Heart left ventricle (tissue), 16 donors: Measurements from ENCODE around the gene ARRB1. TPM values are rescaled to one million over a fixed set of nuclear protein-coding genes. Genes with fewer than 3 reads are reported as not detected.

Source experiments
- ATAC-seq, 4 donors: fragments of 200-7000 bp; cut with Tn5 transposase; one replicate each; pipeline ENCODE4 v1.9.1; 2020 to 2022; ENCODE audit warnings: moderate library complexity in 4 of 4, mild to moderate bottlenecking in 3 of 4, moderate number of reproducible peaks in 1 of 4
- DNase-seq, 5 donors: peaks; one replicate each; pipeline ENCODE4 v3.0.0-alpha.2; 2020
- H3K27ac ChIP-seq, 12 donors: fragments of 200-600 bp; sonication (generic) in 4 of 12; one replicate each; pipeline versions ENCODE4 v1.5.0 to v1.8.0; 2016 to 2022; ENCODE audit warnings: mild to moderate bottlenecking in 2 of 12
- H3K27me3 ChIP-seq, 9 donors: fragments of 200-600 bp; sonication (generic) in 2 of 9; one replicate each; pipeline versions ENCODE4 v1.5.1 to v1.8.0; 2016 to 2022; ENCODE audit warnings: mild to moderate bottlenecking in 3 of 9
- H3K36me3 ChIP-seq, 9 donors: fragments of 200-600 bp; sonication (generic) in 2 of 9; one replicate each; pipeline versions ENCODE4 v1.5.0 to v1.8.0; 2018 to 2022; ENCODE audit warnings: mild to moderate bottlenecking in 2 of 9
- H3K4me1 ChIP-seq, 12 donors: fragments of 200-600 bp; sonication (generic) in 4 of 12; one replicate each; pipeline versions ENCODE4 v1.5.0 to v1.8.0; 2016 to 2022; ENCODE audit warnings: mild to moderate bottlenecking in 3 of 12
- H3K4me3 ChIP-seq, 12 donors: fragments of 200-600 bp; sonication (generic) in 4 of 12; one replicate each; pipeline versions ENCODE4 v1.5.0 to v1.8.0; 2017 to 2022; ENCODE audit warnings: mild to moderate bottlenecking in 9 of 12, moderate library complexity in 4 of 12
- H3K9me3 ChIP-seq, 12 donors: fragments of 200-600 bp; sonication (generic) in 4 of 12; one replicate each; pipeline versions ENCODE4 v1.5.0 to v1.8.0; 2016 to 2022; ENCODE audit warnings: mild to moderate bottlenecking in 1 of 12
- POLR2A ChIP-seq, 2 donors: fragments of 450-650 bp; IDR thresholded peaks; one replicate each; pipeline ENCODE4 v1.6.1; 2017; ENCODE audit warnings: antibody characterized with exemption in 2 of 2, mild to moderate bottlenecking in 2 of 2, moderate library complexity in 2 of 2
- WGBS, 4 donors: extraction: QIAGEN DNeasy Blood & Tissue Kit in 2 of 4; methylation state at CpG; one replicate each; pipeline versions ENCODE4 v1.1.5 to v1.1.7; 2013 to 2018; 5-methylcytosine and 5-hydroxymethylcytosine counted together
- intact Hi-C, 10 donors: fragments of 100-400 bp; cut with DNase I; formaldehyde crosslinking; loops; one replicate each; pipeline versions ENCODE4 v1.11.1 to v1.14.2; 2022
- polyA plus RNA-seq, 2 donors: library from polyadenylated mRNA; stranded (reverse); fragments of 200-250 nt; gene quantifications; one replicate each; pipeline ENCODE4 v1.2.3, GENCODE V29; 2013
- total RNA-seq, 9 donors: library from RNA; depleted of rRNA in 2 of 9; stranded (reverse); fragments of >200 nt in 2 of 9; fragmentation: NEBNext Ultra II Directional in 3 of 9; extraction: Animal tissue kit (Norgen Biotek cat#: 25700) in 3 of 9; gene quantifications; one replicate each; pipeline versions ENCODE4 v1.1.0 to v1.2.4, GENCODE V29; 2016 to 2023
- TF ChIP-seq, protein P1 (sequence below), 12 donors: fragments of 200-600 bp; sonication (generic) in 4 of 12; IDR thresholded peaks; one replicate each; pipeline versions ENCODE4 v1.5.0 to v1.8.0; 2018 to 2022; ENCODE audit warnings: antibody characterized with exemption in 12 of 12, mild to moderate bottlenecking in 5 of 12
- donor health status: ischemic (EF 13 %, LVEDD 7.1; RV severe dilation, severe dysfunction).
- donor health status: healthy with polysubstance abuse.
- donor health status: DM: no; HTN: yes; CAD: no.
- donor health status: DM: no; HTN: no; CAD: no.
- donor health status: ischemic (EF 25% LVEDD 6.9; RV normal size, moderate dysfunction).
- donor health status: ischemic (EF 25% LVEDD 5.7; RV mildly dilated, moderate dysfunction).
- donor health status: healthy.
- donor health status: DM: yes; HTN: yes; CAD: no.
- donor health status: ischemic (EF 35%, LVEDD 5.7; RV mildly dilated, moderate dysfunction).
- donor health status: nonischemic (EF 11% LVEDD 7.7; RV severe dilation, severe dysfunction).
- donor health status: DM: yes; HTN: yes; CAD: no.
- donor health status: PGD.
- donor health status: ischemic (EF 29% LVEDD 5.4; RV normal size, mild dysfunction).
- donor health status: nonischemic (EF 23%, LVEDD 6.1; RV moderate dilation, normal function).

Gene ARRB1
- total and polyA plus RNA-seq, 11 donors, result 7.9 to 58.9 (median 25.4) TPM

GRCh38 chr11:75317446-75318122 is 33.9 kb downstream of the ARRB1 start:
- intact Hi-C loops, result loop anchor here in 1 of 10 donors (5.0 kb wide), 1 partner anchor 35 kb away; no protein-coding TSS in a partner anchor
- Histone ChIP-seq H3K36me3 (peaks cover 0 to 9% (median 0%) of the 10 kb centered on the region in 9 donors), H3K4me1 (peaks cover 10 to 59% (median 38%) of the 10 kb centered on the region in 12 donors), H3K4me3 (no peak overlapping the region), H3K27ac (peak overlapping the region in 1 of 12 donors; percentile 0), H3K27me3 (no peaks in the 10 kb centered on the region), H3K9me3 (no peaks in the 10 kb centered on the region)
- no peak for ATAC-seq
- TF ChIP-seq, protein P1, sequence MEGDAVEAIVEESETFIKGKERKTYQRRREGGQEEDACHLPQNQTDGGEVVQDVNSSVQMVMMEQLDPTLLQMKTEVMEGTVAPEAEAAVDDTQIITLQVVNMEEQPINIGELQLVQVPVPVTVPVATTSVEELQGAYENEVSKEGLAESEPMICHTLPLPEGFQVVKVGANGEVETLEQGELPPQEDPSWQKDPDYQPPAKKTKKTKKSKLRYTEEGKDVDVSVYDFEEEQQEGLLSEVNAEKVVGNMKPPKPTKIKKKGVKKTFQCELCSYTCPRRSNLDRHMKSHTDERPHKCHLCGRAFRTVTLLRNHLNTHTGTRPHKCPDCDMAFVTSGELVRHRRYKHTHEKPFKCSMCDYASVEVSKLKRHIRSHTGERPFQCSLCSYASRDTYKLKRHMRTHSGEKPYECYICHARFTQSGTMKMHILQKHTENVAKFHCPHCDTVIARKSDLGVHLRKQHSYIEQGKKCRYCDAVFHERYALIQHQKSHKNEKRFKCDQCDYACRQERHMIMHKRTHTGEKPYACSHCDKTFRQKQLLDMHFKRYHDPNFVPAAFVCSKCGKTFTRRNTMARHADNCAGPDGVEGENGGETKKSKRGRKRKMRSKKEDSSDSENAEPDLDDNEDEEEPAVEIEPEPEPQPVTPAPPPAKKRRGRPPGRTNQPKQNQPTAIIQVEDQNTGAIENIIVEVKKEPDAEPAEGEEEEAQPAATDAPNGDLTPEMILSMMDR (IDR thresholded peaks at IDR 0.05), result no peak
- TF ChIP-seq POLR2A (IDR thresholded peaks at IDR 0.05), result no peak
- 55 to 73% (median 69%) methylated on average over 9 to 12 of the region's 12 CpGs for WGBS, 4 donors
- peak in 2 of 5 donors; percentile 40 to 48 for DNase-seq

DNA sequence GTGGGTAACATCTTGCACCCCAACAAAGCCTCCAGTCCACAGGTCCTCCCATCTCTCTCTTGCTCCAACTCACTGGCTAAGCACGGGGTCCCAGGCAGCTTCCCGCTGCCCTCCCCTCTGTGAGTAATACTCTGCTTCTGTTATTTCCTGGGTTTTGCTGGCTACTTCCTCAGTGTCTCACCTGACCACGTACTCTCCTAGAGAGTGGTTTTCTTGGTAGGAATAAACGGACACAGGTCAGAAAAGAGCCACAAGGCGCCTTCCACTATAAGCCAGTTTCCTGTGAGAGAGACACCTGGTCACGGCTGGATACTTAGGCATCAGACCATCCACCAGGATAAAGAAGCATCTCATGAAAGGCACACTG is 36.0 kb downstream of the ARRB1 start:
- H3K4me1 ChIP-seq, result peaks cover 10 to 75% (median 53%) of the 10 kb centered on the region in 12 donors
- WGBS, 4 donors, result 77 to 83% (median 81%) methylated on average over 6 of the region's 6 CpGs
- no peaks in the 10 kb centered on the region for H3K27me3 ChIP-seq
- TF ChIP-seq, protein P1 (IDR thresholded peaks at IDR 0.05), result no peak
- TF ChIP-seq POLR2A (IDR thresholded peaks at IDR 0.05), result no peak
- ATAC-seq (no peak), DNase-seq (peak in 1 of 5 donors; percentile 8)
- no peak overlapping the region for H3K4me3 ChIP-seq
- intact Hi-C loops, result loop anchor here in 1 of 10 donors (5.0 kb wide), 1 partner anchor 33 kb away; no protein-coding TSS in a partner anchor
- H3K27ac ChIP-seq, result peak overlapping the region in 1 of 12 donors; percentile 6
- H3K36me3 ChIP-seq, result peaks cover 0 to 5% (median 0%) of the 10 kb centered on the region in 9 donors
- no peaks in the 10 kb centered on the region for H3K9me3 ChIP-seq

- peaks cover 0 to 10% (median 0%) of the 10 kb centered on the region in 9 donors for H3K36me3 ChIP-seq
- DNase-seq, result peak in 2 of 5 donors; percentile 18 to 19
- H3K4me1 ChIP-seq, result peaks cover 10 to 74% (median 52%) of the 10 kb centered on the region in 12 donors
- no peaks in the 10 kb centered on the region for H3K9me3 ChIP-seq
- H3K27ac ChIP-seq, result peak overlapping the region in 6 of 12 donors; percentile 84 to 98 (median 90)
- H3K27me3 ChIP-seq, result no peaks in the 10 kb centered on the region
- H3K4me3 ChIP-seq, result no peak overlapping the region
- no peak for TF ChIP-seq POLR2A (IDR thresholded peaks at IDR 0.05)
- TF ChIP-seq, protein P1 (IDR thresholded peaks at IDR 0.05), result no peak
- intact Hi-C loops, result loop anchor here in 1 of 10 donors (5.0 kb wide), 1 partner anchor 33 kb away; no protein-coding TSS in a partner anchor
- 87 to 97% (median 91%) methylated on average over 16 of the region's 16 CpGs for WGBS, 4 donors
- no peak for ATAC-seq
These were observed 36.6 kb downstream of the ARRB1 start for GRCh38 chr11:75314771-75315438.
